GM12892 (cell line): ENCODE results near the gene THUMPD3.

ENCODE experiments used
- POLR2A ChIP-seq: IDR thresholded peaks from 2 replicates; pipeline ENCODE4 v1.6.1; 2011; ENCODE audit warnings: low read depth, low read length, control low read depth
- POLR2AphosphoS5 ChIP-seq: IDR thresholded peaks from 2 replicates; pipeline ENCODE4 v1.6.1; 2011; ENCODE audit warnings: low read depth, low read length, control low read depth

GRCh38 chr3:9403463-9403862 is 40.6 kb downstream of the THUMPD3 start:
- TF ChIP-seq POLR2AphosphoS5 (no peak), POLR2A (no peak)
